ENCODE results near the gene CHSY1. TPM values are rescaled to one million over a fixed set of nuclear protein-coding genes. Genes with fewer than 3 reads are reported as not detected.

The CHSY1 gene
- total and polyA plus RNA-seq, 10 of the 15 experiments (the other 5 are each of a cell fraction or from before 2014, with no cell fraction given): 1.4 to 31.2 (median 10.5) TPM

GRCh38 chr15:101198031-101198575 lies 53.7 kb downstream of the CHSY1 start (continued):
- TF ChIP-seq CEBPZ (IDR thresholded peaks at IDR 0.05; ENCODE audit: low read depth, low read length) (no peak), CBX5 (IDR thresholded peaks at IDR 0.05; ENCODE audit: low read depth) (no peak), IKZF1 (conservative IDR thresholded peaks at IDR 0.05) (no peak), NRF1 (conservative IDR thresholded peaks at IDR 0.05; ENCODE audit: low read depth, low read length) (no peak), CUX1 (IDR thresholded peaks at IDR 0.05; ENCODE audit: insufficient replicate concordance, low read depth, low read length) (no peak), SMC3 (IDR thresholded peaks at IDR 0.05; ENCODE audit: borderline replicate concordance, low read length) (no peak), NFYB (IDR thresholded peaks at IDR 0.05; ENCODE audit: insufficient read depth, low read depth, low read length) (no peak), ASH2L (IDR thresholded peaks at IDR 0.05; ENCODE audit: borderline replicate concordance, low read depth) (no peak), NFXL1 (IDR thresholded peaks at IDR 0.05; ENCODE audit: borderline replicate concordance) (no peak), STAT1 (conservative IDR thresholded peaks at IDR 0.05) (no peak), SPI1 (IDR thresholded peaks at IDR 0.05; ENCODE audit: borderline replicate concordance, insufficient read depth, low read depth, low read length) (no peak), MTA2 (IDR thresholded peaks at IDR 0.05; ENCODE audit: low read depth) (no peak)

Data from GM12878 (cell line).